ENCODE measurements around the gene IMMP2L.

- TF ChIP-seq CTCF (IDR thresholded peaks at IDR 0.05) (no peak), REST (IDR thresholded peaks at IDR 0.05; ENCODE audit: insufficient read depth in 1 of 2, low read depth in 2 of 2, low read length in 1 of 2) (no peak), POLR2AphosphoS5 (IDR thresholded peaks at IDR 0.05; ENCODE audit: low read depth, low read length) (no peak)
These were observed 357.0 kb downstream of the IMMP2L start for GRCh38 chr7:111205251-111205650.
